ENCODE measurements around the gene B3GNT5.

DNA sequence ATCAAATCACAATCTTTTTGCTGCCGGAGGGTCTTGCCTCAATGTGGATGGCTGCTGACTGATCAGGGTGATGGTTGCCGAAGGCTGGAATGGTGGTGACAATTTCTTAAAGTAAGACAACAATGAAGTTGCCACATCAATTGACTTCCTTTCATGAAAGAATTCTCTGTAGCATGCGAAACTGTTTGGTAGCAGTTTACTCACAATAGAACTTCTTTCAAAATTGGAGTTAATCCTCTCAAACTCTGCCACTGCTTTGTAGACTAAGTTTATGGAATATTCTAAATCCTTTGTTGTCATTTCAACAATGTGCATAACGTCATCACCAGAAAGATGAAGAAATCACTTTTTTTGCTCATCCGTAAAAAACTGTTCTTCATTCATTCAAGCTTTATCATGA is 65.8 kb downstream of the B3GNT5 start:
- no peak for TF ChIP-seq POLR2A (IDR thresholded peaks at IDR 0.05)
- TF ChIP-seq, protein P1, sequence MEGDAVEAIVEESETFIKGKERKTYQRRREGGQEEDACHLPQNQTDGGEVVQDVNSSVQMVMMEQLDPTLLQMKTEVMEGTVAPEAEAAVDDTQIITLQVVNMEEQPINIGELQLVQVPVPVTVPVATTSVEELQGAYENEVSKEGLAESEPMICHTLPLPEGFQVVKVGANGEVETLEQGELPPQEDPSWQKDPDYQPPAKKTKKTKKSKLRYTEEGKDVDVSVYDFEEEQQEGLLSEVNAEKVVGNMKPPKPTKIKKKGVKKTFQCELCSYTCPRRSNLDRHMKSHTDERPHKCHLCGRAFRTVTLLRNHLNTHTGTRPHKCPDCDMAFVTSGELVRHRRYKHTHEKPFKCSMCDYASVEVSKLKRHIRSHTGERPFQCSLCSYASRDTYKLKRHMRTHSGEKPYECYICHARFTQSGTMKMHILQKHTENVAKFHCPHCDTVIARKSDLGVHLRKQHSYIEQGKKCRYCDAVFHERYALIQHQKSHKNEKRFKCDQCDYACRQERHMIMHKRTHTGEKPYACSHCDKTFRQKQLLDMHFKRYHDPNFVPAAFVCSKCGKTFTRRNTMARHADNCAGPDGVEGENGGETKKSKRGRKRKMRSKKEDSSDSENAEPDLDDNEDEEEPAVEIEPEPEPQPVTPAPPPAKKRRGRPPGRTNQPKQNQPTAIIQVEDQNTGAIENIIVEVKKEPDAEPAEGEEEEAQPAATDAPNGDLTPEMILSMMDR (IDR thresholded peaks at IDR 0.05), result no peak

Measured in breast epithelium (tissue), 3 donors.